Brain microvascular endothelial cell (primary cell): ENCODE data around the gene URB1.

Experiments used
- DNase-seq: peaks from one replicate; pipeline ENCODE4 v3.0.0-alpha.2; 2020
- H3K27ac ChIP-seq: fragments of 250-450 bp; sonication (Bioruptor Pico); 2 replicates; pipeline ENCODE4 v1.5.1; 2020; ENCODE audit warnings: mild to moderate bottlenecking, moderate library complexity
- H3K27me3 ChIP-seq: fragments of 250-450 bp; sonication (Bioruptor Pico); replicated peaks from 2 replicates; pipeline ENCODE4 v1.5.1; 2020; ENCODE audit warnings: mild to moderate bottlenecking
- H3K36me3 ChIP-seq: fragments of 250-450 bp; sonication (Bioruptor Pico); replicated peaks from 2 replicates; pipeline ENCODE4 v1.5.1; 2020; ENCODE audit warnings: mild to moderate bottlenecking
- H3K4me3 ChIP-seq: 2 replicates; pipeline ENCODE4 v1.5.1; 2011; ENCODE audit warnings: low read depth, mild to moderate bottlenecking, control low read depth, low read length, moderate library complexity
- CTCF ChIP-seq: IDR thresholded peaks from 2 replicates; pipeline ENCODE4 v1.5.1; 2011; ENCODE audit warnings: low read depth, mild to moderate bottlenecking, moderate library complexity, low read length, control low read depth, inconsistent platforms; ENCODE audit errors: missing control alignments
- in situ Hi-C: cut with HindIII; loops from 2 replicates; pipeline ENCODE4 v1.10.0; 2017; ENCODE audit warnings: low sequenced_read_pairs, low pct_ligation_motif_present

The URB1 gene

GRCh38 chr21:32412162-32413014, 19.6 kb upstream of the URB1 start, which contains the start of gene EVA1C:
Gene EVA1C (plus strand): TSS chr21:32412706. CDS start chr21:32412854, 148 bp downstream.
- H3K27ac ChIP-seq: peak within 1 kb of the TSS; percentile 53
- H3K4me3 ChIP-seq: peak within 1 kb of the TSS; percentile 69
- no peaks in the 10 kb centered on the region for H3K27me3 ChIP-seq
- H3K36me3 ChIP-seq: no peaks in the 10 kb centered on the region
- DNase-seq: no peak
- in situ Hi-C loops: loop anchor here (25.0 kb wide), 1 partner anchor 150 kb away; no protein-coding TSS in a partner anchor
- no peak for TF ChIP-seq CTCF

- H3K27ac ChIP-seq: peak overlapping the region; percentile 53
- no peak for TF ChIP-seq CTCF
- H3K27me3 ChIP-seq: no peaks in the 10 kb centered on the region
- peak overlapping the region; percentile 69 for H3K4me3 ChIP-seq
- in situ Hi-C loops: loop anchor here (25.0 kb wide), 1 partner anchor 151 kb away; no protein-coding TSS in a partner anchor
- no peaks in the 10 kb centered on the region for H3K36me3 ChIP-seq
- DNase-seq: no peak
Measured at GRCh38 chr21:32411350-32412161, 18.7 kb upstream of the URB1 start.

- in situ Hi-C loops: loop anchor here (25.0 kb wide), 1 partner anchor 151 kb away; no protein-coding TSS in a partner anchor
- DNase-seq: no peak
- Histone ChIP-seq H3K36me3 (no peaks in the 10 kb centered on the region), H3K27ac (no peak overlapping the region), H3K4me3 (no peak overlapping the region), H3K27me3 (no peaks in the 10 kb centered on the region)
- no peak for TF ChIP-seq CTCF
Measured at GRCh38 chr21:32410916-32411315, 18.1 kb upstream of the URB1 start.

DNA sequence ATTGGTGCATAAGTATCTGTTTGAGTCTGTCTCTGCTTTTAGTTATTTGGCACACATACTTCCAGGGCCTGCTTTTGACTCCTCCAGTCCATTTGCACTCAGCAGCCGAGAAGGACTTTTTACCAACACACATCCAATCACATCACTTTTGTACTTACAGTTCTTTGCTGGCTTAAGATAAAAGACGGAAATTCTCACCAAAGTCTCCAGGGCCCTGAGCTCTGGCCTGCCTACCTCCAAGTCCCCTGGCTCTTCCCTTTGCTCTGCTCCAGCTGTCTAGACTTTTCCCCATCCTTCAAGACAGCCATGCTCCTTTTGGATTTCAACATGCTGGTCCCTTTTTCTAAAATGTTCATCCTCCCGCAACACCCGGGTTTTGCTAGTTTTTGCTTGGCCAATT, 17.5 kb upstream of the URB1 start:
- no peak for TF ChIP-seq CTCF
- H3K27me3 ChIP-seq: no peaks in the 10 kb centered on the region
- DNase-seq: no peak
- in situ Hi-C loops: loop anchor here (25.0 kb wide), 1 partner anchor 152 kb away; no protein-coding TSS in a partner anchor
- no peak overlapping the region for H3K27ac ChIP-seq
- H3K36me3 ChIP-seq: no peaks in the 10 kb centered on the region
- H3K4me3 ChIP-seq: no peak overlapping the region

GRCh38 chr21:32406405-32406804, 13.6 kb upstream of the URB1 start:
- Histone ChIP-seq H3K27me3 (no peaks in the 10 kb centered on the region), H3K27ac (no peak overlapping the region), H3K4me3 (no peak overlapping the region), H3K36me3 (no peaks in the 10 kb centered on the region)
- in situ Hi-C loops: loop anchor here (25.0 kb wide), 1 partner anchor 156 kb away; no protein-coding TSS in a partner anchor
- no peak for TF ChIP-seq CTCF
- DNase-seq: no peak
